OCI-LY7 (cell line): ENCODE measurements around the gene GAB1. TPM values are rescaled to one million over a fixed set of nuclear protein-coding genes. Genes with fewer than 3 reads are reported as not detected.
A peak's percentile ranks its signal among the peaks of the same experiment; 100 is the strongest.

ENCODE experiments used
- BruUV-seq: library from RNA; stranded (reverse); fragments of 400-500 nt; replicated peaks from 2 replicates; lab custom pipeline; 2021; lab: Mats Ljungman, UMichigan
- CTCF ChIA-PET: fragments of 300-600 bp; sonication (Branson Sonifier 250); formaldehyde crosslinking; loops from one replicate; lab custom pipeline; 2022; ENCODE audit warnings: antibody characterized with exemption; ENCODE audit not compliant: unreplicated experiment; lab: Charles Lee
- POLR2A ChIA-PET: fragments of 300-600 bp; sonication (Branson Sonifier 250); formaldehyde crosslinking; loops from one replicate; lab custom pipeline; 2022; ENCODE audit warnings: antibody characterized with exemption; lab: Charles Lee
- DNase-seq: peaks from one replicate; pipeline ENCODE4 v3.0.0-alpha.2; 2015; ENCODE audit warnings: low spot score
- H2AFZ ChIP-seq: fragments of 200-600 bp; sonication (generic), shearing (Covaris generic); 2 replicates; pipeline ENCODE4 v1.6.1; 2014; ENCODE audit warnings: mild to moderate bottlenecking, antibody characterized with exemption, low read length, moderate library complexity
- H3K27ac ChIP-seq: fragments of 200-600 bp; sonication (generic); 2 replicates; pipeline ENCODE4 v1.5.1; 2014; ENCODE audit warnings: mixed run types, low read depth, mild to moderate bottlenecking, moderate library complexity, low read length, inconsistent platforms; ENCODE audit not compliant: poor library complexity, severe bottlenecking
- H3K36me3 ChIP-seq: fragments of 200-600 bp; sonication (generic); 2 replicates; pipeline ENCODE4 v1.6.1; 2014; ENCODE audit warnings: mild to moderate bottlenecking, antibody characterized with exemption, low read length, moderate library complexity, mixed read lengths; ENCODE audit not compliant: insufficient read depth
- H3K4me1 ChIP-seq: fragments of 200-600 bp; sonication (generic); 2 replicates; pipeline ENCODE4 v1.5.1; 2014; ENCODE audit warnings: mild to moderate bottlenecking, low read length; ENCODE audit not compliant: insufficient read depth, poor library complexity, severe bottlenecking
- H3K4me2 ChIP-seq: fragments of 200-600 bp; sonication (generic); 2 replicates; pipeline ENCODE4 v1.6.1; 2014; ENCODE audit warnings: mild to moderate bottlenecking, low read length
- H3K4me3 ChIP-seq: fragments of 200-600 bp; sonication (generic); 2 replicates; pipeline ENCODE4 v1.5.1; 2014; ENCODE audit warnings: mild to moderate bottlenecking, low read depth, low read length; ENCODE audit not compliant: poor library complexity, severe bottlenecking
- H3K79me2 ChIP-seq: fragments of 200-600 bp; sonication (generic); 2 replicates; pipeline ENCODE4 v1.6.1; 2016; ENCODE audit warnings: low read depth, mild to moderate bottlenecking, low read length, moderate library complexity, mixed read lengths; ENCODE audit not compliant: insufficient read depth
- H3K9me2 ChIP-seq: fragments of 200-600 bp; sonication (generic); 2 replicates; pipeline ENCODE4 v1.6.1; 2016; ENCODE audit warnings: mild to moderate bottlenecking, low read length, mixed read lengths; ENCODE audit not compliant: insufficient read depth
- H3K9me3 ChIP-seq: fragments of 200-600 bp; sonication (generic); 2 replicates; pipeline ENCODE4 v1.6.1; 2014; ENCODE audit warnings: mild to moderate bottlenecking, mixed run types, low read length, mixed read lengths
- H4K20me1 ChIP-seq: fragments of 200-600 bp; sonication (generic); 2 replicates; pipeline ENCODE4 v1.6.1; 2014; ENCODE audit warnings: mild to moderate bottlenecking, antibody characterized with exemption, low read length, moderate library complexity, mixed read lengths; ENCODE audit not compliant: insufficient read depth
- EZH2phosphoT487 ChIP-seq: fragments of 200-600 bp; sonication (generic); IDR thresholded peaks from 2 replicates; pipeline ENCODE4 v1.6.1; 2018; ENCODE audit warnings: low read depth, borderline replicate concordance, mild to moderate bottlenecking, mixed run types, antibody characterized with exemption, low read length, moderate library complexity, mixed read lengths
- intact Hi-C: fragments of 100-400 bp; cut with micrococcal nuclease; formaldehyde crosslinking; loops from one replicate; pipeline ENCODE4 v1.10.0; 2022; ENCODE audit not compliant: unreplicated experiment
- total RNA-seq, 2 experiments: library from RNA; depleted of rRNA in 1 of 2; stranded (reverse); fragments of >200 nt in 1 of 2; shearing (Covaris generic) in 1 of 2; gene quantifications; 2 replicates each; pipeline ENCODE4 v1.2.3, GENCODE V29; 2014 to 2022
- TF ChIP-seq, protein P1 (sequence below): fragments of 200-600 bp; sonication (generic); conservative IDR thresholded peaks from 2 replicates; pipeline ENCODE4 v1.5.1; 2014; ENCODE audit warnings: mild to moderate bottlenecking, antibody characterized with exemption, low read length, moderate library complexity, mixed read lengths

Gene GAB1
- total RNA-seq, 2 experiments from 2014 or later = 42.6 to 99.3 TPM

DNA sequence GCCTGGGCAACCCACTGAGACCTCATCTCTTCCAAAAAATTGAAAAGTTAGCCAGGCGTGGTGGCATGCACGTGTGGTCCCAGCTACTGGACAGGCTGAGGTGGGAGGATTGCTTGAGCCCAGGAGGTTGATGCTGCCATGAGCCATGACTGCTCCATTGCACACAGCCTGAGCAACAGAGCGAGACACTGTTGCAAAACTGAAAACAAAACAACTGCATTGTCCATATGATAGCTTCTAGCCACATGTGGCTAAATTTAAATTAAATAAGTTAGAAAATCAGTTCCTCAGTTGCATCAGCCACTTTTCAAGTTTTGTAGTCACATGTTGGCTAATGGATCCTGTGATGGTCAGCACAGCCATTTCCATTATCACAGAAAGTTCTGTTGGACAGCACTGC is 67.9 kb downstream of the GAB1 start:
- H3K9me3 ChIP-seq = no peaks in the 10 kb centered on the region
- H4K20me1 ChIP-seq = no peaks in the 10 kb centered on the region
- peak; percentile 96 for DNase-seq
- H3K4me1 ChIP-seq = peaks cover 99% of the 10 kb centered on the region
- H2AFZ ChIP-seq = no peak overlapping the region; the same call in 1 of the 2 replicates
- H3K9me2 ChIP-seq = no peaks in the 10 kb centered on the region
- H3K79me2 ChIP-seq = peaks cover 92% of the 10 kb centered on the region; the same call in 1 of the 2 replicates
- TF ChIP-seq, protein P1, sequence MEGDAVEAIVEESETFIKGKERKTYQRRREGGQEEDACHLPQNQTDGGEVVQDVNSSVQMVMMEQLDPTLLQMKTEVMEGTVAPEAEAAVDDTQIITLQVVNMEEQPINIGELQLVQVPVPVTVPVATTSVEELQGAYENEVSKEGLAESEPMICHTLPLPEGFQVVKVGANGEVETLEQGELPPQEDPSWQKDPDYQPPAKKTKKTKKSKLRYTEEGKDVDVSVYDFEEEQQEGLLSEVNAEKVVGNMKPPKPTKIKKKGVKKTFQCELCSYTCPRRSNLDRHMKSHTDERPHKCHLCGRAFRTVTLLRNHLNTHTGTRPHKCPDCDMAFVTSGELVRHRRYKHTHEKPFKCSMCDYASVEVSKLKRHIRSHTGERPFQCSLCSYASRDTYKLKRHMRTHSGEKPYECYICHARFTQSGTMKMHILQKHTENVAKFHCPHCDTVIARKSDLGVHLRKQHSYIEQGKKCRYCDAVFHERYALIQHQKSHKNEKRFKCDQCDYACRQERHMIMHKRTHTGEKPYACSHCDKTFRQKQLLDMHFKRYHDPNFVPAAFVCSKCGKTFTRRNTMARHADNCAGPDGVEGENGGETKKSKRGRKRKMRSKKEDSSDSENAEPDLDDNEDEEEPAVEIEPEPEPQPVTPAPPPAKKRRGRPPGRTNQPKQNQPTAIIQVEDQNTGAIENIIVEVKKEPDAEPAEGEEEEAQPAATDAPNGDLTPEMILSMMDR = no peak
- no peak for TF ChIP-seq EZH2phosphoT487
- CTCF ChIA-PET = no interaction called here
- H3K27ac ChIP-seq = peak overlapping the region; percentile 97
- no TSS peak for BruUV-seq
- intact Hi-C loops = loop anchor here (1.0 to 5.0 kb wide), 4 partner anchors 11 to 217 kb away; partner anchors contain the start of gene GAB1
- peak overlapping the region; percentile 60 for H3K4me3 ChIP-seq
- H3K36me3 ChIP-seq = peaks cover 7% of the 10 kb centered on the region; the same call in 1 of the 2 replicates
- H3K4me2 ChIP-seq = peak overlapping the region; percentile 58
- POLR2A ChIA-PET = interaction anchor here (0.7 to 5.3 kb wide), 15 partner anchors 12 to 75 kb away, joined by 3 to 152 read pairs (median 8); partner anchors contain the start of gene GAB1

DNA sequence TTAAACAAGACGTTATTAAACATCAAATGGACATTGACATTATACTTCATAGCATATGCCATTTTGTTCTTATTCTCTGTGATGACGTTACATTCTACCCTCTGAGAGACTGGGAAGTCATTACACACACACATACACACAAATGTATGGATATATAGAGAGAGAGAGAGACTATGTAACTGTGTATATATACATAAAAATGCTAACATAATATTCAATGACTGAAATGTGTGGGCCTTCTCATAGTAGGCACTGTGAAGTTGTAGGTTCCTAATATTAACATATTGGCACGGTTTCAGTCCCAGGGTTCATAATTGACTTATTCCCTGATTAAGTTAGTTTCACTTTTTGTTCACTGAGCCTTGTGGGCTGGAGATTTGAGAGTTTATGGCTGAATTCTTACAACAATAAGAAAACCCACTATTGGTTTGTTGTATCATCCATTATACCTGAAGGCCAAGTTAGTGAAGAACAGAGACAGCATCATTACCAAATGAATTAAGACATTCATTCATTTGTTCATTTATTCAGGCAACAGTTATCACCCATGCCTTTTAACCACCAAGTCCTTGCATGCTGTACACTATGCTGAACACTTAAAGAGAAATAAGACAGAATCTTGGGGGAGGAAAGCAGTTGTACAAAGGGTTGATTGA is 68.5 kb downstream of the GAB1 start:
- Histone ChIP-seq H3K4me3 (peak overlapping the region; percentile 42), H4K20me1 (no peaks in the 10 kb centered on the region), H3K36me3 (0 out of 2 replicates have a peak, but pooled peaks cover under 1% of the 10 kb centered on the region), H3K9me3 (no peaks in the 10 kb centered on the region), H3K4me1 (peaks cover 99% of the 10 kb centered on the region), H3K79me2 (peaks cover 92% of the 10 kb centered on the region; the same call in 1 of the 2 replicates), H3K4me2 (peak overlapping the region; percentile 58), H2AFZ (no peak overlapping the region; the same call in 1 of the 2 replicates), H3K9me2 (no peaks in the 10 kb centered on the region), H3K27ac (peak overlapping the region; percentile 97)
- TF ChIP-seq EZH2phosphoT487 = no peak
- TF ChIP-seq, protein P1 = no peak
- intact Hi-C loops = loop anchor here (2.0 kb wide), 1 partner anchor 68 kb away; the partner anchor contains the start of gene GAB1
- DNase-seq = no peak
- CTCF ChIA-PET = no interaction called here
- POLR2A ChIA-PET = interaction anchor here (0.7 to 5.3 kb wide), 11 partner anchors 11 to 68 kb away, joined by 6 to 152 read pairs (median 32); partner anchors contain the start of gene GAB1
- no TSS peak for BruUV-seq
